ENCODE measurements around the gene RGS17.
A peak's percentile ranks its signal among the peaks of the same experiment; 100 is the strongest.
"Not testable (repeated sequence)": the region's sequence is repeated elsewhere in the genome, so short reads cannot be mapped to it uniquely, and the experiment has no call there.

The RGS17 gene

DNA sequence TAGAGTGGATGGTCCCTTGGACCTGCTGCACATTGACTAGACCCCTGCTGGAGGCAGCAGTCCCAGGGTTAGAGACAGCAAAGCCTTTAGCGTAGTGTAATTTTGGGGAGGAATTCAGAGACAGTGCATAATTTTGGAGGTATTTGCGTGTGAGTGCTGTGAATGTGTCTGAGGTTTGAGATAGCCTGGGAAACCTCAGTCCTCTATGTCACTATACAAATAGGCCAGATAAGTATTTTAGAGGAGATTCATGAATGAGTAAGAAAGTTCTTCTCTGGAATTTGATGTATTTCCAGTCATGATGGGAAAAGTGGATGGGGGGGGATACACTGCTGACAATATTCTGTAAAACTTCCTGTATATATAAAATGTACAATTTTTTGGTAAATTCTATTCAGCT is 102.8 kb downstream of the RGS17 start:
- no peak for DNase-seq

DNA sequence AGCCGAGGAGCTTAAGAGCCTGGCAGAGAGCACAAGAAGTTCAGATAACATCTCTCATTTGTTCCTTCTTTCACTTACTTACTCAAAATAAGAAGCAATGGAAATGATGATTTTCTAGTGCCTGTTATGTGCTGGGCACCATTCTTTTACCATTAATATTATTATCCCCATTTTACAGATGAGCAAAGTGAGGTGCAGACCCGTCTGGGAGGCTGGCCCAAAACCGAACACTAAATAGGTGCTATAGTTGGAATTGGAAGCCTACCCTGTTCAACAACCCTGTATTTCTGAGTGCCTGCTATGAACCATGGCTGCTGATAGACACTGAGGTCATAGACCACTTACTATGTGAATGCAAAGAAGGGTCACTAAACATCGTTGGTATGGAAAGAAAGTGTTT is 103.6 kb downstream of the RGS17 start:
- DNase-seq = no peak

DNA sequence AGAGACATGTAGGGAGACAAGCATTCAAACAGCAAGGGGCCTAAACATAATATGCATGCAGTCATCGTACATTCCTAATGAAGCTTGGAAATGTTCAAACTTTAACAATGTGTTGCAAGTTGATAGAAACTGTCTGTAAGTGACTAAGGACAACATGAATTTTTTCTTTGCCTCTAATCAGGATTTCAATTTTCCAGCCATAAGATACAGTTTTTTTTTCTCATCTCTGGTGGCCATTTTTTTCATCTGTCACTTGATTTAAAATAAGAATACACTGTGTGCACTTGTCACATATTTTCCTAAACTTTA is 106.4 kb downstream of the RGS17 start:
- DNase-seq = no peak

DNA sequence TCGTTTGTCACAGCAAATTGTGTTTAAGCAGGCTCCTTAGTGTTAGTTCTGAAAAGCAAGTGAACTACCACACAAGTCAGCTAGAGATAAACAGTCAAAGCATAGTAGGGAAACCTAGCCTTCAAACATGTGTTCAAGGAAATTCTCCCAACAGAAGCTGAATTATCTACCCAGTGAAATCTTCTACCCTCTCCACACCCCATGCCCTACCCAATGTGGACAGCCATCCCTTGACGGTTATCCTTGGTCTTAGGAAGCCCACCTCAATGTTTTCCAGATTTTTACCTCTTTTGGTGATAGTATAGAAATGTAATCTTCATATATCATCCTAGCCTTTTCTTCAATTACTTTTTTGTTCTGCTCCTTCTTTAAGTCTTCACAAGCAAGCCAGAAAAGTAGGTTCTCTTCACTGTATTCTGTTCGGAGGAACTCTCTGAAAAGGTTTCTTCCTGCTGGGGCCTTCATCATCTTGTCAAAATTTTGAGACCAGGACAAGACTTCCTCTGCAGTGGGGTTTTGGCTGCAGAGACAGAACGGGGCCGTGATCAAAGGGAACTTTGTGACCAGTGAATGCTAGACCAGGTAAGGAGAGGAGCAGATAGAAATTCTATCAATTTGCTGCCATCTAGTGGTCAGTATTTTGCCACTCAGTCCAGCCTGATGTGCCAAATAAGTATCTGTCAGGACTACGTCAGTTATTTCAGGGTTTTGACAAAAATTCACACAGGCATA is 106.9 kb downstream of the RGS17 start:
- peak; percentile 91 for DNase-seq

DNA sequence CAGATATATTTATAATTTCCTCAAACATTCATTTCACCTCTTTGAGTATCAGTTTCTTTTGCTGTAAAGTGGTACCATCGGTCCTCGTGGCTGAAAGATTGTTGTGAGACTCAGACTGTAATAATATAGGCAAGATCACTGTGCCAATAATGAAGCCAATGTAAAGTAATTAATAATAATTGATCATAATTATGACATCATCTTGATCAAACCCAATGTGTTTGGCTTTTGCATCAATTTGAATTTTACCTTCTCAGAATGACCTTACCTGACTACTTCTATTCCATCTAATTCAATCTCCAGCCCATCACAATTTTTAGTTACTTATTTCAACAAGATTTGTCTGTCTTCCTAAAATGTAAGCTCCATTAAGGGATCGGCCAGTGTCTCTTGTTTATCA is 112.7 kb downstream of the RGS17 start:
- no peak for DNase-seq

DNA sequence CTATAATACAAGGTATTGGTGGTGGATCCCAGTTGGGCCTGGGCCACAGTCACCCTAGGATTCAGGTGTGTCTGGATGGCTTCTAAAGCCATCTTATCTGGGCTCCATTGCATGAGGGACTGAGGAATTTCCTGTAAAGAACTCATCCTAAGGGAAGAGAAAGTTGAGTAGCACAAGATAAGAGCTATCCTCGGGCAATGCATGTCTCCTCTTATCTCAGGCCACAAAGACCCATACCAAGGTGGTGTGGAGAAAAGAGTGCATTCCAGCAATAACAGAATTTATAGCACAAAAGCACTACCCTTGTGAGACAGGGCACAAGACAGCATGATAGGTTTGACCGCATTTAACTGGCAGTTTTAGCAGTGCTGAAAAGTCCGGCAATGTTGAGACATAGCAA is 114.2 kb downstream of the RGS17 start:
- no peak for DNase-seq

DNA sequence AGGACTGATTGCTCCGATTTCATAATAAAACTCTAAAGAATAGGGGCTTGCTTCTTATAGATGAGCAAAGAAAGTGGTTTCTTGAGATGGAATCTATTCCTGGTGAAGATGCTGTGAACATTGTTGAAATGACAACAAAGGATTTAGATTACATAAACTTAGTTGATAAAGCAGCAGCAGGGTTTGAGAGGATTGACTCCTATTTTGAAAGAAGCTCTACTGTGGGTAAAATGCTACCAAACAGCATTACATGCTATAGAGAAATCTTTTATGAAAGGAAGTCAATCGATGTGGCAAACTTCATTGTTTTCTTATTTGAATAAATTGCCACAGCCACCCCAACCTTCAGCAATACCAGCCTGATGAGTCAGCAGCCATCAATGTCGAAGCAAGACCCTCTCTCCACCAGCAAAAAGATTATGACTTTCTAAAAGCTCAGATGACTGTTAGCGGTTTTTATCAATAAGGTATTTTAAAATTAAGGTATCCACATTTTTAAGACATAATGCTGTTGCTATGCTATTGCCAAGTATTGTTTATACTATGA is 115.9 kb downstream of the RGS17 start:
- DNase-seq = peak; percentile 17

DNA sequence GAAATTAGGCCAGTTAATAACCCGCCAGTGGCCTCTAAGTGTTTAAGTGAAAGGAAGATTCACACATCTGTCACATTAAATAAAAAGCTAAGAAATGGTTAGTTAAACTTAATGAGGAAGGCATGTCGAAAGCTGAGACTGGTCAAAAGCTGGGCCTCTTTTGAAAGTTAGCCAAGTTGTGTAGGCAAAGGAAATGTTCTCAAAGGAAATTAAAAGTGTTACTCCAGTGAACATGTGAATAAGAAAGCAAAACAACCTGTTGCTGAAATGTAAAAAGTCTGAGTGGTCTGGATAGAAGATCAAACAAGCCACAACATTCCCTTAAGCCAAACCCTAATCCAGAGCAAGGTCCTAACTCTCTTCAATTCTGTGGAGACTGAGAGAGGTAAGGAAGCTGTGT is 117.6 kb downstream of the RGS17 start:
- DNase-seq = no peak

DNA sequence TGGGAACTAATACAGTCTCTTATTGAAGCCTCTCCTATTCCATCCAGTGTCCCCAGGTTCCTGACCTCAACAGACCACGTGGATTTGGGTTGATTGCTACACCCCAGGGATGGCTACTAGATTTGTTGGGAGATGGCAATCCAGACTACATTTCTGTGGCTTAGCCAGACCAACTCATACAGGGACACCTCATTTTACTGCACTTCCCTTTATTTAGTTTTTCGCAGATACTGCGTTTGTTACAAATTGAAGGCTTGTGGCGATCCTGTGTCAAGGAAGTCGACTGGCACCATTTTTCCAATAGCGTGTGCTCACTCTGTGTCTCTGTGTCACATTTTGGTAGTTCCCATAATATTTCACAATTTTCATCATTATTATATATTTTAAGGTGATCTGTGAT is 118.2 kb downstream of the RGS17 start:
- no peak for DNase-seq

DNA sequence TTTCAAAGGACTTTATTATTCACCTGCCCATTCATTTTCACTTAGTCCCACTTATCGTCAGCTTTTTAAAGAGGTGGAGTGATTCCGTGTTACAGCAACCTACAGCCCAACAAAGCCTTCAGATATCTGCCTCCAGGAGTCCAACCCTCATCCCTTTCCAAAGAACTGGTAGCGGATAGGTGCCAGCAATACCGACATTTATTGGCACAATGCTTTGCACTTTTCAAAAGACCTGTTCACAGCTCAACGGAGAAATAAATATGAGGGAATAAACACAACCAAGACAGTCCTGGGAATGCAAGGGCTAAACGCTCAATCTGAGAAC is 127.8 kb downstream of the RGS17 start:
- DNase-seq = no peak

DNA sequence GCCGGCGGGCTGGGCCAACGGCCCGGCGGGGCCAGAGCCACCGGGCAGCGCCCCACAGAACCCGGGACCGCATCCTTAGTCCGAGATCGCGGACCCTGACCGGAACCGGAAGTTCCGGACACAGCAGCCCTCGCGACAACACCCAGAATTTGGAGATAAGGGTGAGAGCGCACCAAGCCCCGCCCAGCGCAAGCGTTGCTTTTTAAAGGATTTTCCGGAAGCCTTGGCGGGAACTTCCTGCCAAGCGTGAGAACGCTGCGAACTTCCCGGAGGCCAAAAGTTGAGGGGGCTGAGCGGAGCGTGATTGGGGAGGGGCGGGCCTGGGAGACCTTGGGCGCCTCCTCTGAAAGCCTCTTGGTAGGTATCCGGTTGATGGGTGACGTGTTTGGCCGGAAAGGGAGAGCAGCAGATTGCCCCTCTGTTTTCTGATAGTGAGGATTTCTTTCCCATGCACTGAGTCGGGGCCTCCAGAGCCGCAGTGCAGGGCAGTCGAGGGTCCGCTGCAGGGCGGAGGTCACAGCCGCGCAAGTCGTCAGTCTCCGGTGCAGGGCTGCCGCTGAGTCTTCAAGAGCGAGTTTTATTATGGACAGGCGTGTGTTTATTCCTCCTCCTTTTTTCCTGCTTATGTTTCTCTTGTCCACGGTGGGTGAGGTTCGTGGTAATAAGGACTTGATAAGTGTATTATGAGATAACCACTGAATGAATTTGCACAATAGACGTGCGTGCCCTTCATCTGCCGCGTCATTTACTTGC is 128.3 kb downstream of the RGS17 start, which contains the start of gene MTRF1L:
MTRF1L (minus strand) TSS at position 97 of the 753 bp plus-strand sequence; CDS start at position 73, 24 bp downstream.
- peak; percentile 98 for DNase-seq

DNA sequence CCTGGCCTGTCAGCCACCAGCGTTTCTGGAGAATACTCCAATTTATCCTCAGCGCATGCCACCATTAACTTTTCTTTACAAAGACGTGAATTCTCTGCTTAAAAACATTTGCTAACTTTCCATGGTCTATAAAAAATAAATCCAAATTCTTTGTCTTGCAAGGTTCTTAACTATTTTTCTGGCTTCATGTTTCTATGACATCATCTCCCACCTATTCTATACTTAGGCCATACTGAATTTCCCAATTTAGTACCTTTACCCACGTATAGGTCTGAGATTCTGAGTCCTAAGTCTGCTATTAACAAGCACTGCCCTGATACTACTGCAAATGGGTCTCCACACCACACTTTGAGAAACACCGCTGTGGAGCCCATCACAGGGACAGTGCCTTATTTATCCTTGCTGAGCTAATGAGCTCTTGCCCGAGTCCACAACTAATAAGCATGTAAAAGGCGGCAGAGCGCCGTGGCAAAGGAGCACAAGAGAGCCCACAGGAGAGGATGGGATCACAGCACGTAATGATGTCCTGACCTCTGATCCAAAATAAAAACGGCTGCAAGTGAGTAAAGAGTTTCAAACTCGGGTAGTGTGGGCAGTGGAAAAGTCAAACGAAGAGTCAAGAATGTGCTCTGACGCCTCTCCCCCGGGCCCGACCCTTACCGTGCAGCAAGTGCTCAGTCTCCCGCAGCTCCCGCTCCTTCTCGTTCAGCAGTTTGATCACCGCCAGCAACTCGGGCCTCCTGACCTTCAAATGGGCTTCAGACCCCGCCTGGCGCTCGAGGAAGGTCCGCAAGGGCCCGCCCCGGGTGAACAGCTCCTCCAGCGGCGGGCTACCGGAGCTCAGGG is 129.1 kb downstream of the RGS17 start:
- peak; percentile 37 for DNase-seq

DNA sequence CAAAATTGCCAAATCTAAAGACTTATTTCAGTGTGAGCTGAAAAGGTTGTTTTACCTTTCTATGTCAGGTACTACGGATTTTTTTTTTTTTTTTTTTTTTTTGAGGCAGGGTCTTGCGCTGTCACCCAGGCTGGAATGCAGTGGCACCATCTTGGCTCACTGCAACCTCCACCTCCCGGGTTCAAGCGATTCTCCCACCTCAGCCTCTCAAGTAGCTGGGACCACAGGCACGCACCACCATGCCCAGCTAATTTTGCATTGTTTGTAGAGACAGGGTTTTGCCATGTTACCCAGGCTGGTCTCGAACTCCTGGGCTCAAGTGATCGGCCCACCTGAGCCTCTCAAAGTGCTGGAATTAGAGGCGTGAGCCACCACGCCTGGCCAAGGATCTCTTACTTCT is 130.3 kb downstream of the RGS17 start:
- not testable (repeated sequence) for DNase-seq

DNA sequence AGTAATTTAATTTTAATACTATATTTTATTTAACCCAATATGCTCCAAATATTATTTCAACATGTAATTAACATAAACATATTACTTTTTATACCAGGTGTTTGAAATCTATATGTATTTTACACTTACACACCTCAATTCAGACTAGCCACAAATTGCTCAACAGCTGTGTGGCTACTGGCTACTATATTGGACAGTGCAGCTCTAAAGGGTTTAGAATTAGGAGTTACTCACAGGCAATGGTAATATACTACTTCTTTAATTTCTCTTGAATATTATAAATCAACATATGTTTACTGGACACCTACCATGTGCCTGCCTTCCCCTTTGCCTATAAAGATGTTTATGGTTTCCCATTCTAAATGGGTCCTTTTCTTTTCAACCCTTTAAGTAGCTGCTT is 130.8 kb downstream of the RGS17 start:
- no peak for DNase-seq

DNA sequence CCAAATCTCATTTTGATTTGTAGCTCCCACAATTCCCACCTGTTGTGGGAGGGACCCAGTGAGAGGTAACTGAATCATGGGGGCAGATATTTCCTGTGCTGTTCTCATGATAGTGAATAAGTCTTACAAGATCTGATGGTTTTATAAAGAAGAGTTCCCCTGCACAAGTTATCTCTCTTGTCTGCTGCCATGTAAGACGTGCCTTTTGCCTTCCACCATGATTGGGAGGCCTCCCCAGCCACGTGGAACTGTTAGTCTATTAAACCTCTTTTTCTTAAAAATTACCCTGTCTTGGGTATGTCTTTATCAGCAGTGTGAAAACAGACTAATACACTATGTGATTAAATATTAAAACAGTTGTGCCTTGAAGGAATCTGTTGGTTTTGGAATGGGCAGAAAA is 131.5 kb downstream of the RGS17 start:
- DNase-seq = not testable (repeated sequence)

DNA sequence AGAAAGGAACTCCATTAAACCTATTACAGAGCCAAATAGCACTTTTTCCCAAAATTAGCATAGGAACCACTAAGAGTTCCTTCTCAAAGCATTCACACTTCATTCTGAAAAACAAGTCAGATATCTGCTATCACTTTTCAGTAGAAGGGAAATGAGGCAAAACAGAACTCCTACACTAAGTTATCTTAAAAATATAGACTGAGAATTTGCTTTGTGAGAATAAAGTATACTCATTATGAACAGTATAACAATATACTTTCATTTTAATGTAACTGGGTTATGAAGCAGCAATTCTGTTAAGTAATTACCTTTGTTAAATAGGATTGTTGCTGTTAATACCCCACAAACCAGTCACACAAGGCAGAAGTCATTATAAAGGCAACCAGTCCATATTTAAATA is 137.2 kb downstream of the RGS17 start:
- DNase-seq = no peak

DNA sequence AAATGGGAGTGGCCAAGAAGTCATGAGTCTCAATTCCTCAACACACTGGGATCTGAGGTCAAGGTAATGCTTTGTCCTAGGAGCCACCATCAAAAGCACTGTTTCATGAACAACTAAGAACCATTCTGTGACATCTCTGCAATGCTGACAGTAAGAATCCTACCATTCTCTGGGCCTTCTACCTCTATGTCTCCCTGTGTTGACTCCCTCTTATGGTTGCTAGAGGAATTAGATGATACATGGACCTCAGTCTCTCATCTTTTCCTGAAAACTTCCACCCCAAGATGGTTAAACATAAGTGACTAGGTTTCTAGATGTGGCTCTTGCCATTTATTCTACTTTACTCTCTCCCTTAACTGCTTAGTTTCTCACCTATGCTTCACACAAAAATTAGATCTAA is 137.7 kb downstream of the RGS17 start:
- peak; percentile 49 for DNase-seq

DNA sequence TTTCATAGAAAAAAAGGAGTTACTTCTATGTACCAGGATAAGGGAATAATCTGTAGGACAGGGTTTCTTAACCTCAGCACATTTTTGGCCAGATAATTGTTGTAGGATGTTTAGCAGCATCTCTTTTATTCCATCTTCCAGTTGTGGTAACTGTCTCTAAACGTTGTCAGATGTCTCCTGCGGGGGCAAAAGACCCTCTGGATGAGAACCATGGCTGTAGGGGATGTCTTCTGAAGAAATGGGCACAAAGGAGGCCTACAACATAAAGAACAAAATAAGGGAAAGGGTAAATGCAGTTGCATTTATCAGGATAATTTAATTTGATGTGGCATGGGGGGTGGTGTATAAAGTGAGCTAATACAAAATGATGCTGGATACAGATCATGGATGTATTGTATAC is 144.1 kb downstream of the RGS17 start:
- no peak for DNase-seq

DNA sequence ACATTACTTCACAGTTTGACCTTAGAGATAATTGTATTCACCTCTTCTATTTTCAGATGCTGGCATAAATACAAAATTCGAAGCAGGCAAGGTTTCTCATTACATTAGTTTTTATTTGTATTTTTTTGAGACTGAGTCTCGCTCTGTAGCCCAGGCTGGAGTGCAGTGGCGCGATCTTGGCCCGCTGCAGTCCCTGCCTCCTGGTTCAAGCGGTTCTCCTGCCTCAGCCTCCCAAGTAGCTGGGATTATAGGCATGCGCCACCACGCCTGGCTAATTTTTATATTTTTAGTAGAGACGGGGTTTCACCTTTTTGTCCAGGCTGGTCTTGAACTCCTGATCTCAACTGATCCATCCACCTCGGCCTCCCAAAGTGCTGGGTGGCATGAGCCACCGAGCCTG is 145.8 kb downstream of the RGS17 start:
- not testable (repeated sequence) for DNase-seq

DNA sequence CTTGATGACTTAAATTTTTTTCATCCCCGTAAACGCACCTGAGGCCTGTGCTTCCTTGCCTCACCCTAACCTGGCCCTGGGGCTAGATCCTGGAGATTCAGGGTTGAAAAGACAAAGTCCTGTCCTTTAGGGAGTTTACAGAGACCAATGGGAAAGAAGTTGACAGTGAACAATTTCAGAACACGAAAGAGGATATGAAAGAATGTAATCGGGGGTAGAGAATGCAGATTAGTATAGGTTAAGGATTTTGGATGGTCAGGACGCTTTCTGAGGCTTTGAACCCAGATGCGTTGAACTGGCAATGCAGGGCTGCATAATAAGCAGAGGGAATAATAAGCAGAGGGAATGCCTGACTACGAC is 146.6 kb downstream of the RGS17 start:
- peak; percentile 18 for DNase-seq

DNA sequence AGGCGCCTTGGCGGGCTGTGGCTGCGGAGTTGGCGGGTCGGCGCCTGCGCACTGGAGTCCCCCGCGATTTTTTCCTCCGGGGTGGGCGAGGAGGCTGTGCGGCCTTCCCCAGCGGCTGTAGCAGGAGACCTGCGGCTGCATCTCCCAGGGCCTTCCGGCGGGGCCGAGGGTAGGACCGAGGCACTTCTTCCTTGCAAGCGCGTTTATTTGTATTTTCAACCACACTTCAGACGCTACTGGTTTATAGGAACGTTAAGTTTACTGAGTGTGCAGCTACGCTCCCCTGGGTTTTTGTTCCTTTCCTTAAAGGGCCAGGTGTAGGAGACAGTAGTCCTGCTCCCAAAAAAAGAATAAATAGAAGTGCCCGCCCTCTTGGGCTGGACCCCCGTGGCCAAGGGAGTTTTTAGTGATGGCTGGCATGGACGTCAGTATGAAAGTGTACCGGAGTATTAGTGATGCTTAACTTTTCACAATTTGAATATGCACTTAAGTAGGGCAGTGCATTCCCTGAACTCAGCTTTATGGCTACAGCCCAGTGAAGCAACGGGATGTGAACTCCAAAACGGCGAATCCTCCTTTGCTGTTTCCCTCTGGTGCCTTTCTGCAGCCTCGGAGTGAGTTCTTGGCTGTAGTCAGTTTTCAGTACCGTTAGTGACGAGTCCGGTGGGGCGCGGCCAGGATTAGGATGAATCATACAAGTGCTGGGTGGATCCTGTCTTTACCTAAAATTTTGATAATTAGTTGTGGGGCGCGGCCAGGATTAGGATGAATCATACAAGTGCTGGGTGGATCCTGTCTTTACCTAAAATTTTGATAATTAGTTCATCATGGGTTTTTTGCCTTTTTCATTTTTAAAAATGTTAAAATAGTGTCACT is 147.2 kb downstream of the RGS17 start:
- DNase-seq = peak; percentile 95

DNA sequence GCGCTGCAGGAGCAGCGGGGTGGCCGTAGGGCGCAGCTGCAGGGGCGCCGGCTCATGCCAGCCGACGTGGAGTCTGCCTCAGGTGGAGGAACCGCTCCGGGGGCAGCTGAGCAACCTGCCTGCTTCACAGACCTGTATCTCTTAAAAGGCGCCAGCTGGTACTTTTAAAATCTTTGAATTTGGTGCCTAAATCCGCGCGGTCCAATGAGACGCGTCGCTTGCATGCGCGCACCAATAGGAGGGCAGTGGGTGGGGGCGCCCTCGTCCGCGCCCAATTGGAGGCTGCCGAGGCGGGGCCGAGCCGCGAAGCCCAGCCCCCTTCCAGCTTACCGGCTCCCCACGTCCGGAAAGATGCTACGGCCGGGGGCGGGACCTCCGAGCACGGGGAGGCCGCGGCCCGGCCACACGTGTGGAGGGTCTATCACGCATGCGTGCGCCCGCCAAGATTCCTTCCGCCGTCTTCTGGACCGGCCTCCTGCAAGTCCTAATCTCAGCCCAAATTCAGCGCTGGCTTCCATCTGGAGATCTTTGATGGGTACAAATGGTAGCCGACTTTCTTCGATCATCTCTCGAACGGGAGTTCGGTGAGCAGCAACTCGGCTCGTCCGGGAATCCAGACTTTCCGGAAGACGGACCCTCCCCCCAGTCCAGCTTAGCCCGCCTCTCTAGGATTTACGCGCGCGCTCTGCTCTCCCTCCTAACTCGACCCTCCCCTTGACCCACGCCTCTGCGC is 148.0 kb downstream of the RGS17 start, which contains the start of gene FBXO5:
FBXO5 (minus strand) TSS at position 138 of the 733 bp plus-strand sequence; CDS start at position 56, 82 bp downstream.
- peak; percentile 98 for DNase-seq
